ENCODE results near the gene CCDC50.

GRCh38 chr3:191441687-191442086, 112.5 kb downstream of the CCDC50 start:
- no peak for TF ChIP-seq CTCF (IDR thresholded peaks at IDR 0.05; ENCODE audit: control extremely low read depth in 1 of 3, insufficient read depth in 1 of 3, low read depth in 1 of 3, low read length in 3 of 3)
- TF ChIP-seq POLR2A (IDR thresholded peaks at IDR 0.05; ENCODE audit: control extremely low read depth in 1 of 2, low read depth in 2 of 2, low read length in 2 of 2), result no peak
- no peak for TF ChIP-seq SIN3A (conservative IDR thresholded peaks at IDR 0.05 in 1 of 2, IDR thresholded peaks at IDR 0.05 in 1 of 2; ENCODE audit: low read depth in 1 of 2, low read length in 2 of 2)
- TF ChIP-seq MAFK (IDR thresholded peaks at IDR 0.05; ENCODE audit: low read depth, low read length), result no peak
- no peak for TF ChIP-seq RNF2 (IDR thresholded peaks at IDR 0.05; ENCODE audit: borderline replicate concordance, low read depth, low read length, missing control alignments, poor library complexity, severe bottlenecking)

Measured in H1 (cell line).